WTC11 (cell line): ENCODE measurements around the gene FAM117B. TPM values are rescaled to one million over a fixed set of nuclear protein-coding genes. Genes with fewer than 3 reads are reported as not detected.

Source experiments
- ATAC-seq: fragments of 200-7000 bp; cut with Tn5 transposase; 2 replicates; pipeline ENCODE4 v1.10.0; 2021; ENCODE audit warnings: mild to moderate bottlenecking, moderate library complexity
- CTCF ChIA-PET: fragments of 300-600 bp; sonication (Branson Sonifier 250); formaldehyde crosslinking; loops from one replicate; lab custom pipeline; 2021; ENCODE audit warnings: antibody characterized with exemption; lab: Charles Lee
- POLR2A ChIA-PET: fragments of 350-600 bp; sonication (Branson Sonifier 250); formaldehyde crosslinking; loops from one replicate; lab custom pipeline; 2021; ENCODE audit warnings: antibody characterized with exemption; lab: Charles Lee
- DNase-seq: peaks from one replicate; pipeline ENCODE4 v3.0.0; 2021; ENCODE audit warnings: low spot score
- H3K27ac Mint-ChIP-seq: 2 replicates; pipeline ENCODE4 v1.8.0; 2021; ENCODE audit warnings: mixed read lengths
- H3K27me3 Mint-ChIP-seq: 2 replicates; pipeline ENCODE4 v1.8.0; 2021; ENCODE audit warnings: low read depth, mild to moderate bottlenecking, moderate library complexity, mixed read lengths
- H3K36me3 Mint-ChIP-seq: 2 replicates; pipeline ENCODE4 v1.8.0; 2021; ENCODE audit warnings: mixed read lengths
- H3K4me1 Mint-ChIP-seq: 2 replicates; pipeline ENCODE4 v1.8.0; 2022; ENCODE audit warnings: mixed read lengths
- H3K4me3 Mint-ChIP-seq: 2 replicates; pipeline ENCODE4 v1.8.0; 2021; ENCODE audit warnings: mild to moderate bottlenecking, moderate library complexity, mixed read lengths
- H3K9me3 Mint-ChIP-seq: 2 replicates; pipeline ENCODE4 v1.8.0; 2021; ENCODE audit warnings: mixed read lengths
- ATF3 ChIP-seq: sonication (generic); formaldehyde crosslinking; conservative IDR thresholded peaks from 2 replicates; pipeline ENCODE4 v1.8.1; 2022; ENCODE audit warnings: mild to moderate bottlenecking, missing genetic modification reagents
- ETV6 ChIP-seq: sonication (generic); formaldehyde crosslinking; IDR thresholded peaks from 2 replicates; pipeline ENCODE4 v1.8.1; 2022; ENCODE audit warnings: mild to moderate bottlenecking, missing genetic modification reagents
- GRHL2 ChIP-seq: fragments of 250-450 bp; sonication (Bioruptor Pico); IDR thresholded peaks from 2 replicates; pipeline ENCODE4 v1.8.0; 2022; ENCODE audit warnings: mild to moderate bottlenecking, moderate library complexity; ENCODE audit not compliant: insufficient replicate concordance, severe bottlenecking
- JAZF1 ChIP-seq: fragments of 250-450 bp; sonication (Bioruptor Pico); IDR thresholded peaks from 2 replicates; pipeline ENCODE4 v1.9.0; 2021; ENCODE audit warnings: moderate library complexity, mild to moderate bottlenecking, inconsistent platforms
- MXD4 ChIP-seq: fragments of 250-450 bp; sonication (Bioruptor Pico); IDR thresholded peaks from 2 replicates; pipeline ENCODE4 v1.8.0; 2021; ENCODE audit warnings: mild to moderate bottlenecking, moderate library complexity, borderline replicate concordance
- NFATC4 ChIP-seq: fragments of 250-450 bp; sonication (Bioruptor Pico); IDR thresholded peaks from 2 replicates; pipeline ENCODE4 v1.9.0; 2021; ENCODE audit warnings: mild to moderate bottlenecking
- NFYB ChIP-seq: sonication (generic); formaldehyde crosslinking; conservative IDR thresholded peaks from 2 replicates; pipeline ENCODE4 v1.8.0; 2022; ENCODE audit warnings: low read depth, missing genetic modification reagents
- PREB ChIP-seq: sonication (generic); formaldehyde crosslinking; IDR thresholded peaks from 2 replicates; pipeline ENCODE4 v1.8.1; 2022; ENCODE audit warnings: mild to moderate bottlenecking, missing genetic modification reagents, moderate library complexity, borderline replicate concordance
- TEAD1 ChIP-seq: sonication (generic); formaldehyde crosslinking; IDR thresholded peaks from 2 replicates; pipeline ENCODE4 v1.8.0; 2022; ENCODE audit warnings: mild to moderate bottlenecking, missing genetic modification reagents
- TEAD4 ChIP-seq: sonication (generic); formaldehyde crosslinking; IDR thresholded peaks from 2 replicates; pipeline ENCODE4 v1.8.0; 2022; ENCODE audit warnings: mild to moderate bottlenecking, missing genetic modification reagents
- TP53 ChIP-seq: sonication (generic); formaldehyde crosslinking; IDR thresholded peaks from 2 replicates; pipeline ENCODE4 v1.8.1; 2023; ENCODE audit warnings: mild to moderate bottlenecking, missing genetic modification reagents
- ZBTB21 ChIP-seq: sonication (generic); formaldehyde crosslinking; IDR thresholded peaks from 2 replicates; pipeline ENCODE4 v1.8.1; 2023; ENCODE audit warnings: mild to moderate bottlenecking, missing genetic modification reagents, borderline replicate concordance
- ZMAT4 ChIP-seq: fragments of 250-450 bp; sonication (Bioruptor Pico); IDR thresholded peaks from 2 replicates; pipeline ENCODE4 v1.9.0; 2021; ENCODE audit warnings: mild to moderate bottlenecking
- ZNF232 ChIP-seq: sonication (generic); formaldehyde crosslinking; IDR thresholded peaks from 2 replicates; pipeline ENCODE4 v1.8.0; 2022; ENCODE audit warnings: mild to moderate bottlenecking, missing genetic modification reagents
- ZNF416 ChIP-seq: fragments of 250-450 bp; sonication (Bioruptor Pico); IDR thresholded peaks from 2 replicates; pipeline ENCODE4 v1.9.0; 2021; ENCODE audit warnings: mild to moderate bottlenecking, inconsistent platforms
- total RNA-seq: library from RNA; stranded (reverse); gene quantifications from 3 replicates; pipeline ENCODE4 v1.2.3, GENCODE V29; 2021
- TF ChIP-seq, protein P1 (sequence below): fragments of 250-450 bp; sonication (Bioruptor Pico); IDR thresholded peaks from 2 replicates; pipeline ENCODE4 v1.8.0; 2021; ENCODE audit warnings: mild to moderate bottlenecking
- TF ChIP-seq, protein P2 (sequence below): sonication (generic); formaldehyde crosslinking; IDR thresholded peaks from 2 replicates; pipeline ENCODE4 v1.8.0; 2022; ENCODE audit warnings: mild to moderate bottlenecking, missing genetic modification reagents

Gene FAM117B
- total RNA-seq, 1 experiment from 2014 or later, result 18.1 TPM

DNA sequence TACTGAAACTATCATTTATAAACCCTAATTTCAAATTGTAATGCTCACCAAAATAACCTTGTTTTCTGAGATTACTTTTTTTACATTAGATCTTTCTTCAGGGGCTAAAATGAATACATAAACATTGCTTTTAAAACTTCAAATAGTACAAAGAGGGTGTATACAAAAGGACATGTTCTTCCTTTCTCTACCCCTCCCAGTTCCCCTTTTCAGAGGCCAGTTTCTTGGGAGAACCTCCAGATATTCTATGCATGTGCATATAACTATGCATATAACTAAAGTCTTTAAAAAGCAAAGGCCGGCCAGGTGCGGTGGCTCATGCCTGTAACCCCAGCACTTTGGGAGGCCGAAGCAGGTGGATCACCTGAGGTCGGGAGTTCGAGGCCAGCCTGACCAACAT is 10.6 kb upstream of the FAM117B start:
- Mint-ChIP-seq H3K27me3 (no peaks in the 10 kb centered on the region), H3K36me3 (no peaks in the 10 kb centered on the region), H3K4me1 (no peaks in the 10 kb centered on the region), H3K9me3 (no peaks in the 10 kb centered on the region), H3K27ac (no peak overlapping the region), H3K4me3 (no peak overlapping the region)
- DNase-seq (no peak), ATAC-seq (no peak)
- ChIA-PET POLR2A (no interaction called here), CTCF (no interaction called here)
- TF ChIP-seq ETV6 (CRISPR knock-in tag) (no peak), NFATC4 (CRISPR knock-in tag) (no peak), TP53 (CRISPR knock-in tag) (no peak), ATF3 (CRISPR knock-in tag) (no peak), PREB (CRISPR knock-in tag) (no peak), ZMAT4 (no peak)

- no peaks in the 10 kb centered on the region for H3K4me1 Mint-ChIP-seq
Measured at GRCh38 chr2:202627042-202627441, 7.7 kb upstream of the FAM117B start.

DNA sequence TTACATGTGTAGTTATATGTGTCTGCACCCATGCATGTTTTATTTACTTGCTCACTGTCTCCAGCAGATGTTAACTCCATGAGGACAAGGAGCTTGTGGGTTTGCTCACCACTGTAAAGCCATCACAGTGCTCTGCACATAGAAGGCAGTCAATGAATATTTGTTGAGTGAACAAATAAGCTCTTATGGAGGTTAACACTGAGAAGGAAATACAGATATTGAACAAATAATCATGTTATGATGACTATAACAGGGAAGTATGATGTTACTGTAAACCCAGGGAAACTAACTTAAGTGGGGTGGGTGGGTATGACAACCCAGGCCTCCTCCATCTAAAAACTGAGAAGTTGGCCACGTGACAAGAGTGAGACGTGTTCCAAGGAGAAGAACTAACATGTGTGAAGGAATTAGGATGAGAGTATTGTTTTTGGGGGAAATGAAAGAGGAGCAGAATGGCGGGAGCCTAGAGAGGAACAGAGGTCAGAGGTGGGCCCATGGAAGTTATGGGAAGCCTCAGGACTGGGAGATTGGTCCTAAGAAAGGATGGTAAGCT is 6.0 kb upstream of the FAM117B start:
- Mint-ChIP-seq H3K4me3 (no peak overlapping the region), H3K36me3 (no peaks in the 10 kb centered on the region), H3K27me3 (no peaks in the 10 kb centered on the region), H3K27ac (no peak overlapping the region), H3K4me1 (peaks cover 6% of the 10 kb centered on the region), H3K9me3 (no peaks in the 10 kb centered on the region)
- POLR2A ChIA-PET, result no interaction called here
- CTCF ChIA-PET, result interaction anchor here (0.6 kb wide), 1 partner anchor 259 kb away, joined by 5 read pairs; no protein-coding TSS in a partner anchor
- no peak for DNase-seq
- ATAC-seq, result no peak
- TF ChIP-seq, protein P1, sequence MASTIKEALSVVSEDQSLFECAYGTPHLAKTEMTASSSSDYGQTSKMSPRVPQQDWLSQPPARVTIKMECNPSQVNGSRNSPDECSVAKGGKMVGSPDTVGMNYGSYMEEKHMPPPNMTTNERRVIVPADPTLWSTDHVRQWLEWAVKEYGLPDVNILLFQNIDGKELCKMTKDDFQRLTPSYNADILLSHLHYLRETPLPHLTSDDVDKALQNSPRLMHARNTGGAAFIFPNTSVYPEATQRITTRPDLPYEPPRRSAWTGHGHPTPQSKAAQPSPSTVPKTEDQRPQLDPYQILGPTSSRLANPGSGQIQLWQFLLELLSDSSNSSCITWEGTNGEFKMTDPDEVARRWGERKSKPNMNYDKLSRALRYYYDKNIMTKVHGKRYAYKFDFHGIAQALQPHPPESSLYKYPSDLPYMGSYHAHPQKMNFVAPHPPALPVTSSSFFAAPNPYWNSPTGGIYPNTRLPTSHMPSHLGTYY, result no peak
- TF ChIP-seq ZMAT4 (no peak), TP53 (CRISPR knock-in tag) (no peak), JAZF1 (CRISPR knock-in tag) (no peak), PREB (CRISPR knock-in tag) (no peak)
- TF ChIP-seq, protein P2, sequence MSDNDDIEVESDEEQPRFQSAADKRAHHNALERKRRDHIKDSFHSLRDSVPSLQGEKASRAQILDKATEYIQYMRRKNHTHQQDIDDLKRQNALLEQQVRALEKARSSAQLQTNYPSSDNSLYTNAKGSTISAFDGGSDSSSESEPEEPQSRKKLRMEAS (CRISPR knock-in tag), result no peak

More at GRCh38 chr2:202627042-202627441, 7.7 kb upstream of the FAM117B start:
- no peaks in the 10 kb centered on the region for H3K36me3 Mint-ChIP-seq
- ATAC-seq (no peak), DNase-seq (no peak)
- H3K4me3 Mint-ChIP-seq, result no peak overlapping the region
- TF ChIP-seq ZNF416 (CRISPR knock-in tag) (no peak), GRHL2 (no peak), NFYB (no peak), TEAD1 (CRISPR knock-in tag) (no peak), TEAD4 (CRISPR knock-in tag) (no peak), ZNF232 (CRISPR knock-in tag) (no peak), ZBTB21 (CRISPR knock-in tag) (no peak), ZMAT4 (no peak), MXD4 (CRISPR knock-in tag) (no peak)
- CTCF ChIA-PET, result interaction anchor here (0.9 to 1.3 kb wide), 2 partner anchors 24 to 38 kb away, joined by 3 read pairs; no protein-coding TSS in a partner anchor
- no peaks in the 10 kb centered on the region for H3K27me3 Mint-ChIP-seq
- H3K9me3 Mint-ChIP-seq, result no peaks in the 10 kb centered on the region
- no peak overlapping the region for H3K27ac Mint-ChIP-seq
- POLR2A ChIA-PET, result no interaction called here
